Keratinocyte (primary cell): ENCODE data around the gene EPHX1. TPM values are rescaled to one million over a fixed set of nuclear protein-coding genes. Genes with fewer than 3 reads are reported as not detected.

ENCODE experiments used
- DNase-seq: peaks from one replicate; pipeline ENCODE4 v3.0.0-alpha.2; 2011; ENCODE audit warnings: low read depth, missing footprints, low spot score
- FAIRE-seq: peaks from 2 replicates; lab custom pipeline; 2011; peaks lifted over from hg19 to GRCh38; lab: Jason Lieb, UNC
- H2AFZ ChIP-seq: 2 replicates; pipeline ENCODE4 v1.6.0; 2012; ENCODE audit warnings: low read length, control low read depth, inconsistent platforms; ENCODE audit not compliant: control insufficient read depth
- H3K27ac ChIP-seq: 2 replicates; pipeline ENCODE4 v1.5.1; 2011; ENCODE audit warnings: low read length; ENCODE audit not compliant: control insufficient read depth, insufficient read depth
- H3K27me3 ChIP-seq: 3 replicates; pipeline ENCODE4 v1.6.0; 2011; ENCODE audit warnings: low read length; ENCODE audit not compliant: control insufficient read depth, insufficient read depth; ENCODE audit errors: extremely low read depth
- H3K36me3 ChIP-seq, 2 experiments: 2 replicates in 1 of 2; 3 replicates in 1 of 2; pipeline ENCODE4 v1.5.1; 2011; ENCODE audit warnings: low read length in 2 of 2, mild to moderate bottlenecking in 1 of 2; ENCODE audit not compliant: control insufficient read depth in 2 of 2, insufficient read depth in 2 of 2; ENCODE audit errors: extremely low read depth in 1 of 2
- H3K4me1 ChIP-seq: 3 replicates; pipeline ENCODE4 v1.5.1; 2011; ENCODE audit warnings: low read length; ENCODE audit not compliant: control insufficient read depth, insufficient read depth; ENCODE audit errors: extremely low read depth
- H3K4me2 ChIP-seq: 3 replicates; pipeline ENCODE4 v1.6.0; 2011; ENCODE audit warnings: low read depth, low read length; ENCODE audit not compliant: control insufficient read depth, insufficient read depth; ENCODE audit errors: extremely low read depth
- H3K4me3 ChIP-seq, 3 experiments: fragments of 200-600 bp in 1 of 3; sonication (generic) in 1 of 3; 2 replicates in 2 of 3; 3 replicates in 1 of 3; pipeline ENCODE4 v1.5.1; 2011 to 2016; ENCODE audit warnings: low read length in 3 of 3, mild to moderate bottlenecking in 3 of 3, control low read depth in 2 of 3, inconsistent platforms in 1 of 3, low read depth in 1 of 3, mixed read lengths in 1 of 3, mixed run types in 1 of 3, moderate library complexity in 1 of 3; ENCODE audit not compliant: control insufficient read depth in 2 of 3, insufficient read depth in 2 of 3; ENCODE audit errors: extremely low read depth in 1 of 3
- H3K79me2 ChIP-seq: 2 replicates; pipeline ENCODE4 v1.6.0; 2012; ENCODE audit warnings: low read length; ENCODE audit not compliant: control insufficient read depth, insufficient read depth
- H3K9ac ChIP-seq: 3 replicates; pipeline ENCODE4 v1.6.0; 2011; ENCODE audit warnings: low read length; ENCODE audit not compliant: control insufficient read depth, insufficient read depth; ENCODE audit errors: extremely low read depth
- H3K9me1 ChIP-seq: 3 replicates; pipeline ENCODE4 v1.6.0; 2011; ENCODE audit warnings: low read length; ENCODE audit not compliant: control insufficient read depth, insufficient read depth; ENCODE audit errors: extremely low read depth
- H3K9me3 ChIP-seq: 2 replicates; pipeline ENCODE4 v1.5.1; 2012; ENCODE audit warnings: low read depth, low read length; ENCODE audit not compliant: control insufficient read depth
- H4K20me1 ChIP-seq: 3 replicates; pipeline ENCODE4 v1.6.0; 2011; ENCODE audit warnings: low read length; ENCODE audit not compliant: control insufficient read depth, insufficient read depth; ENCODE audit errors: extremely low read depth
- EZH2 ChIP-seq: IDR thresholded peaks from one replicate; pipeline ENCODE4 v1.6.1; 2012; ENCODE audit warnings: inconsistent platforms, mild to moderate bottlenecking, low read length, moderate library complexity
- dilution Hi-C: fragments of 300-500 bp; cut with MboI; formaldehyde crosslinking; loops from one replicate; pipeline ENCODE4 v1.7.0; 2020; ENCODE audit warnings: low sequenced_read_pairs; ENCODE audit not compliant: extremely low pct_ligation_motif_present
- polyA plus RNA-seq, 5 experiments: library from polyadenylated mRNA; depleted of rRNA in 3 of 5; stranded (reverse) in 3 of 5; stranded (forward) in 1 of 5; unstranded in 1 of 5; fragments of >200 nt; gene quantifications; 1 replicate in 1 of 5; 2 replicates in 3 of 5; 3 replicates in 1 of 5; pipeline versions ENCODE4 v1.2.1 to v1.2.3, GENCODE V29; 2011 to 2012; ENCODE audit warnings: missing spikeins in 2 of 5, low read depth in 1 of 5, low replicate concordance in 1 of 5
- TF ChIP-seq, protein P1 (sequence below), 3 experiments: IDR thresholded peaks in 1 of 3; conservative IDR thresholded peaks in 1 of 3; optimal IDR thresholded peaks in 1 of 3; 2 replicates in 2 of 3; 3 replicates in 1 of 3; pipeline versions ENCODE3 to v1.5.1; 2011; ENCODE audit warnings: low read length in 3 of 3, mild to moderate bottlenecking in 3 of 3, moderate library complexity in 2 of 3, control low read depth in 1 of 3, inconsistent platforms in 1 of 3; ENCODE audit not compliant: insufficient read depth in 2 of 3; ENCODE audit errors: extremely low read depth in 1 of 3

EPHX1 gene
- polyA plus RNA-seq, 1 donor (not counting 4 experiments of a cell fraction or from before 2014, with no cell fraction given), result 6.4 TPM

DNA sequence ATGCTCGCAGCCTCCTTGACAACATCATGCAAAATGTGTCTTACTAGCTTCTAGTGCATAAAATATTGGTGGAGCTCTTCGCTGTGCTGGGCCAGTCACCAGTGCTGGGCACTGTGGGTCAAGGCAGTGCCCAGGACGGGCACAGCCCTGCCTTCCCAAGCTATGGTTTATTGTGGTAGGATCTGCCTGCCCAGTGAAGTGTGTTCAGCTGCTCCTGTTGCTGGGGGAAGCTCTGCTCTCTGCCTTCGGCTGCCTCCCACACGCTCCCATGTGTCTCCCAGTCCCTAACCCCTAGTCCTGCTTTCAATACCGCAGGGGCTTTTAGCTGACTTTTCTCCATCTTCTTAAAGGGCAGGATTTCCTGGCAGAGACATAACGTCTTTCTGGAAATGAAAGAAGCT is 15.7 kb downstream of the EPHX1 start:
- no peak for TF ChIP-seq EZH2
- TF ChIP-seq, protein P1, sequence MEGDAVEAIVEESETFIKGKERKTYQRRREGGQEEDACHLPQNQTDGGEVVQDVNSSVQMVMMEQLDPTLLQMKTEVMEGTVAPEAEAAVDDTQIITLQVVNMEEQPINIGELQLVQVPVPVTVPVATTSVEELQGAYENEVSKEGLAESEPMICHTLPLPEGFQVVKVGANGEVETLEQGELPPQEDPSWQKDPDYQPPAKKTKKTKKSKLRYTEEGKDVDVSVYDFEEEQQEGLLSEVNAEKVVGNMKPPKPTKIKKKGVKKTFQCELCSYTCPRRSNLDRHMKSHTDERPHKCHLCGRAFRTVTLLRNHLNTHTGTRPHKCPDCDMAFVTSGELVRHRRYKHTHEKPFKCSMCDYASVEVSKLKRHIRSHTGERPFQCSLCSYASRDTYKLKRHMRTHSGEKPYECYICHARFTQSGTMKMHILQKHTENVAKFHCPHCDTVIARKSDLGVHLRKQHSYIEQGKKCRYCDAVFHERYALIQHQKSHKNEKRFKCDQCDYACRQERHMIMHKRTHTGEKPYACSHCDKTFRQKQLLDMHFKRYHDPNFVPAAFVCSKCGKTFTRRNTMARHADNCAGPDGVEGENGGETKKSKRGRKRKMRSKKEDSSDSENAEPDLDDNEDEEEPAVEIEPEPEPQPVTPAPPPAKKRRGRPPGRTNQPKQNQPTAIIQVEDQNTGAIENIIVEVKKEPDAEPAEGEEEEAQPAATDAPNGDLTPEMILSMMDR (optimal IDR thresholded peaks at IDR 0.05 in 1 of 3, IDR thresholded peaks at IDR 0.05 in 1 of 3, conservative IDR thresholded peaks at IDR 0.05 in 1 of 3; ENCODE audit: extremely low read depth in 1 of 3, insufficient read depth in 2 of 3, low read length in 3 of 3), result no peak
- FAIRE-seq (no peak), DNase-seq (no peak)
- peaks cover 3% of the 10 kb centered on the region for H3K9me1 ChIP-seq
- no peaks in the 10 kb centered on the region for H3K79me2 ChIP-seq
- H4K20me1 ChIP-seq, result no peaks in the 10 kb centered on the region
- no peaks in the 10 kb centered on the region for H3K27me3 ChIP-seq
- dilution Hi-C loops, result no loop called here
- no peak overlapping the region for H3K27ac ChIP-seq
- no peak overlapping the region for H3K4me3 ChIP-seq
- H3K36me3 ChIP-seq, result no peaks in the 10 kb centered on the region
- no peak overlapping the region for H3K9ac ChIP-seq
- H2AFZ ChIP-seq, result no peak overlapping the region
- peaks cover 5% of the 10 kb centered on the region for H3K4me1 ChIP-seq
- no peaks in the 10 kb centered on the region for H3K9me3 ChIP-seq
- no peak overlapping the region for H3K4me2 ChIP-seq

- no peak overlapping the region for H3K27ac ChIP-seq
These were observed 17.2 kb downstream of the EPHX1 start for GRCh38 chr1:225827076-225827475.

More at GRCh38 chr1:225827076-225827475, 17.2 kb downstream of the EPHX1 start:
- no peak for TF ChIP-seq EZH2
- TF ChIP-seq, protein P1 (optimal IDR thresholded peaks at IDR 0.05 in 1 of 3, IDR thresholded peaks at IDR 0.05 in 1 of 3, conservative IDR thresholded peaks at IDR 0.05 in 1 of 3; ENCODE audit: extremely low read depth in 1 of 3, insufficient read depth in 2 of 3, low read length in 3 of 3), result no peak
- H3K4me2 ChIP-seq, result no peak overlapping the region
- no peaks in the 10 kb centered on the region for H3K9me3 ChIP-seq
- no peaks in the 10 kb centered on the region for H3K79me2 ChIP-seq
- no peak overlapping the region for H3K9ac ChIP-seq
- H3K36me3 ChIP-seq, result no peaks in the 10 kb centered on the region
- peaks cover 3% of the 10 kb centered on the region for H3K9me1 ChIP-seq
- H3K4me3 ChIP-seq, result no peak overlapping the region
- no peak for DNase-seq
- FAIRE-seq, result no peak
- H4K20me1 ChIP-seq, result no peaks in the 10 kb centered on the region
- no peak overlapping the region for H2AFZ ChIP-seq
- dilution Hi-C loops, result no loop called here
- no peaks in the 10 kb centered on the region for H3K27me3 ChIP-seq
- H3K4me1 ChIP-seq, result peaks cover 3% of the 10 kb centered on the region
